ENCODE measurements around the gene IFNAR2.
"Not testable (repeated sequence)": the region's sequence is repeated elsewhere in the genome, so short reads cannot be mapped to it uniquely, and the experiment has no call there.

The IFNAR2 gene

GRCh38 chr21:33244082-33244778, 14.5 kb downstream of the IFNAR2 start:
- no peak for DNase-seq (ENCODE audit: low read depth)

DNA sequence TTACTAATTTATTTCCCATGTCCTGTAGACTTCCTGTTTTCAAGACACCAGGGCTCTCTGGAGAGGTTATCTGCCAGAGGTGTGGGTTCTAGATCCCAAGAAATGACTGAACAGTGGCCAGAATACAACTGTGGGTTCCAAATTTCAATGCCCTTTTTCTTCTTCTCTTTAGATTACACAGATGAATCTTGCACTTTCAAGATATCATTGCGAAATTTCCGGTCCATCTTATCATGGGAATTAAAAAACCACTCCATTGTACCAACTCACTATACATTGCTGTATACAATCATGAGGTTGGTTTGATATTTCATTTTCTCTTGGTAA, 15.0 kb downstream of the IFNAR2 start:
- no peak for DNase-seq (ENCODE audit: low read depth)

DNA sequence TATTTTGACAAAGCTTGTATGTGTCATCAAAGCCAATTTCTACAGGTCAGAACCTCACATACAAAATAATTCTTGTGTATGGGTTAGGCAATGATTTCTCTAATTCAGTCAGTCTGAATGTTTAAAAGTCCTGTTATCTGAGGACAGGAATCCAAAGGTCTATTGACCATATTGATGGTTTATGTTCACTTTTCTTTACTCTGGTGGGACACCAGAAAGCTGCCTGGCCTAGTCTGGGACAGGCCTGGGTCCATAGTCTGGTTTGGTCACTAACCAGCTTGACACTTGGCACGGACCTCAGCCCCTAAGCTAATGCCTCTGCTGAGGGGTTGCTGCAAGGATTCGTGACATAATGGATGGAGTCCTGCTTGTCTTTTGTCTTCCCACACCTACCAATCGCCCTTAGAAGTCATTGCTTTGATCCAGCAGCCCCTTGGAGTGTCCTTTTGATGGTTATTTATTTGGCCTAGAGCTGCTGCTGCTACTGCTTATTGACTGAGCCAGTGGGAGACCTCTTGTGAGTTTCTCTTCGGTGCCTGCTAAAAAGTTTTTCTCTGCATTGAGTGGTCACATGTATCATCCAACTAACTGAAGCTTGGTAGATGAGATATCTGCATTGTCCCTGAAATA, 15.7 kb downstream of the IFNAR2 start:
- DNase-seq (ENCODE audit: low read depth), result no peak

DNA sequence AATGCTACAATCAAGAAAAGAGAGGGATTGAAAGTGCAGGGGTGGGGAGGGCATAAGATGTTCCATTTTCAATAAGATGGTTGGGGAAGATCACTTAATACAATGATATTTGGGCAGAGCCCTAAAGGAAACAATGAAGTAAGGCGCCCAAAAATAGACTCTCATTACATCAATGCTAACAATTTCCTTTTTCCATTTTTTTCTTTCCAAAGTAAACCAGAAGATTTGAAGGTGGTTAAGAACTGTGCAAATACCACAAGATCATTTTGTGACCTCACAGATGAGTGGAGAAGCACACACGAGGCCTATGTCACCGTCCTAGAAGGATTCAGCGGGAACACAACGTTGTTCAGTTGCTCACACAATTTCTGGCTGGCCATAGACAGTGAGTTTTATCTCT, 16.8 kb downstream of the IFNAR2 start:
- no peak for DNase-seq (ENCODE audit: low read depth)

DNA sequence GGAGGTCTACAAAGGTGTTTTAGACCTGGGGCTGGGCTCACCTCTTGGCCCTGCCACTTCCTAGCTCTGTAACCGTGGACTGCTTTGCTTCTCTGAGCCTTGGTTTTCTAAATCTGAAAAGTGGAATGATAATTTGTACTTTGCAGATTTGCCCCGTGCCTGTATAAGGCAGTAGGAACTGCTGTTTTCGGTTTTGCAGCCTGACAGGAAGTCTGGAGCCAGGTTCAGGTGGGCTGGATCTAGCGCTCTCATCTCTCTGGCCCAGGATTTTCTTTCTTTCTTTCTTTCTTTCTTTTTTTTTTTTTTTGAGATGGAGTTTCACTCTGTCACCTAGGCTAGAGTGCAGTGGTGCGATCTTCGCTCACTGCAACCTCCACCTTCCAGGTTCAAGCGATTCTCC, 17.2 kb downstream of the IFNAR2 start:
- no peak for DNase-seq (ENCODE audit: low read depth)

DNA sequence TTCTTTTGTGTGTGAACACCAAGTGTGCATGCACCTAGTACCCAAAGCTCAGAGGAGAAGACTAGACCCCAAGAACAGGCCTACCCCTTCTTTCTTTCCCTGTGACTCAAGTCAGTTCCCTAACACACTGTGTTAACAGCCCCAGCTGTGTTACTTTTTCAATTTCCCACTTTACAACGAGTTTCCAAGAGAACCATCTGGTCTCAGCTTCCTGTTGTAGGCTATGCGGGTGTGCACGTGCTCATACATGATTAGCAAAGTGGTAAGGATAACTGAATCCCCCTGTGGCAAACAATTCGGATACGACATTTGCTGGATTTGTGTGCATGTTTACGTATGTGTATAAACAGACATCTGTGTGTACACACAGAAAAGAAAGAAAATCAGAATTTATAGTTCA, 17.9 kb downstream of the IFNAR2 start:
- DNase-seq (ENCODE audit: low read depth), result no peak

GRCh38 chr21:33249331-33250002, 19.7 kb downstream of the IFNAR2 start:
- no peak for DNase-seq (ENCODE audit: low read depth)

- DNase-seq (ENCODE audit: low read depth), result no peak
Measured at GRCh38 chr21:33251119-33251518, 21.4 kb downstream of the IFNAR2 start.

GRCh38 chr21:33253382-33253781, 23.6 kb downstream of the IFNAR2 start:
- DNase-seq (ENCODE audit: low read depth), result not testable (repeated sequence)

- no peak for DNase-seq (ENCODE audit: low read depth)
Measured at GRCh38 chr21:33254766-33255165, 25.0 kb downstream of the IFNAR2 start.

- DNase-seq (ENCODE audit: low read depth), result no peak
Measured at GRCh38 chr21:33255404-33255803, 25.7 kb downstream of the IFNAR2 start.

GRCh38 chr21:33256019-33256418, 26.3 kb downstream of the IFNAR2 start:
- no peak for DNase-seq (ENCODE audit: low read depth)

DNA sequence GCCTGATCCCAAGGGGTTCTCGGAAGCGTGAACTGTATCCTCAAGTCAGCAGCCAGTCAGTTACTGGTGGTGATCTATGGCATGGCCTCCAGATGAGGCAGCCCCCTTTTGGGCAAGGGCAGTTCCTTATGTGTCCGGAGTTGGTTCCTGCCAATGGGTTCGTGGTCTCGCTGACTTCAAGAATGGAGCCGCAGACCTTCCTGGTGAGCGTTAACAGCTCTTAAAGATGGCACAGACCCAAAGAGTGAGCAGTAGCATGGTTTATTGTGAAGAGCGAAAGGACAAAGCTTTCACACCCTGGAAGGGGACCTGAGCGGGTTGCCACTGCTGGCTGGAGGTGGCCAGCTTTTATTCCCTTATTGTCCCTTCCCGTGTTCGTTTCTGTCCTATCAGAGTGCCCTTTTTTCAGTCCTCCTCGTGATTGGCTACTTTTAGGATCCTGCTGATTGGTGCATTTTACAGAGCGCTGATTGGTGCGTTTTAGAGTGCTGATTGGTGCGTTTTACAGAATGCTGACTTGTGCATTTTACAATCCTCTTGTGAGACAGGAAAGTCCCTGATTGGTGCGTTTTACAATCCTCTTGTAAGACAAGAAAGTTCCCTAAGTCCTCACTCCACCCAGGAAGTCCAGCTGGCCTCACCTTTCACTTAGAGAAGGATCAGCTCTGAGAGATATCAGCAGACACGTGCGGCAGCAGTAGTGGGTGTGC, 27.5 kb downstream of the IFNAR2 start:
- DNase-seq (ENCODE audit: low read depth), result no peak

DNA sequence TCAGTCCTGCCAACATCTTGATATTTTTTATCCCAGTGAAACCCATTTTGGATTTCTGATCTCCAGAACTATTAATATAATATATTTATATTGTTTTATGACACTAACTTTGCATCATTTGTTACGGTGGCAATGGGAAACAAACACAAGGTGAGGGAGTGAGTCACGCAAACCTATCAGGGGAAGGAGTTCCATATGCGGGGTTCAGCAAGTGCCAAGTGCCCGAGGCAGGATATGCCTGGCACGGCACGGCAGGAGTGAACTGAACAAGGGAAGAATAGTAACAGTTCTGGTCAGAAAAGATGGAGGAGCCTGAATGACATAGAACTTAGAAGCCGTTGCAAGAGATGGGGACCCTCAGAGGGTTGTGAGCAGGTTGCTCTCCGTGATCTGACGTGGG, 28.7 kb downstream of the IFNAR2 start:
- no peak for DNase-seq (ENCODE audit: low read depth)

DNA sequence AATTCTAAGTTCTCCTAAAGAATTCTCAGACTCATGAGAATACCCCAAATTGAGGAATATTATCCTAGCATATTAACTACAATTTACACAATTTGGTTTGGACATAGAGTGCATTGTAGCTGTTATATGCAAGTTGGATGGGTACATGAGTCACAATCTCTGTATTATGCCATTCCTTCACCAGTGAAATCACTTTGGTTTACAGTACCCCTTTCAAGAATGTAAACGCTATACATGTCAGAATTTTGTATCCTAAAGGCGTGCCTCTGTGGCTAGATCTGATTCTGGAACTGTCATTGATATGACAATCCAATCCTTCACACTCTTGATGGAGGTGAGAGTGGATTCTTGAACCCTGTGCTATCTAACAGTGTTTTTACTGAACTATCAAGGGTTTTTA, 29.7 kb downstream of the IFNAR2 start:
- DNase-seq (ENCODE audit: low read depth), result no peak

DNA sequence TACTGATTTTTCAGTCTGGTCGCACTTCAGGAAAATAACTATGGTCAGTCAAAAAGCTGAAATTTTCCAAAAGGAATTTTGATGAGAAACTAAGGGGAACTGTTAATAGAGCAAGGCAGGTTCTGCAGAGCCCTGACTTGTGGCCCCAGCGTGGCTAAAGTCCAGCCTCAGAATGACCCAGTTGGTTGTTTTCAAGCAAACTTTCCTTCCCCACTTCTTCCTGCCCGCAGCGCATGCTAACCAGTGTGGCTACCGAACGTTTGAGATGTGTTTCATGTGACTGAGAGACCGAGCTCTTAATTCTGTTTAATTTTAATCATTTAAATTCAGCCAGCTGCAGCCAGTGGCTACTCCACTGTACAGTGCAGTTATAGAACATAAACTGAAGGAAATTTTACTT, 30.3 kb downstream of the IFNAR2 start:
- DNase-seq (ENCODE audit: low read depth), result no peak

DNA sequence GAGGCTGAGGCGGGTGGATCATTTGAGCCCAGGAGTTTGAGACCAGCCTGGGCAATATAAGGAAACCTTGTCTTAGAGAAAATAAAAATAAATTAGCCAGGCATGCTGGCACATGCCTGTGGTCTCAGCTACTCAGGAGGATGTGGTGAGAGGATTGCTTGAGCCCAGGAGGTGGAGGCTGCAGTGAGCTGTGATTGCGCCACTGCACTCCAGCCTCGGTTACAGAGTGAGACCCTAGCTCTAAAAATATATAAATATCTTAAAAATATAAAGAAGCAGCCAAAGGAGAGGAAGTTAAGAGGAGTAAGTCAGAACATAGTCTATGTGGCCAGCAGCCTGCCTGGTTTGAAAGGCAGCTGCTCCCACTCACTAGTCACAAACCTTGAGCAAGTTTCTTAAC, 31.9 kb downstream of the IFNAR2 start:
- DNase-seq (ENCODE audit: low read depth), result no peak

DNA sequence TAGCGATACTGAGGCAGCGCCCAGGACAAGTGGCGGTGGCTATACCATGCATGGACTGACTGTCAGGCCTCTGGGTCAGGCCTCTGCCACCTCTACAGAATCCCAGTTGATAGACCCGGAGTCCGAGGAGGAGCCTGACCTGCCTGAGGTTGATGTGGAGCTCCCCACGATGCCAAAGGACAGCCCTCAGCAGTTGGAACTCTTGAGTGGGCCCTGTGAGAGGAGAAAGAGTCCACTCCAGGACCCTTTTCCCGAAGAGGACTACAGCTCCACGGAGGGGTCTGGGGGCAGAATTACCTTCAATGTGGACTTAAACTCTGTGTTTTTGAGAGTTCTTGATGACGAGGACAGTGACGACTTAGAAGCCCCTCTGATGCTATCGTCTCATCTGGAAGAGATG, 33.2 kb downstream of the IFNAR2 start:
- DNase-seq (ENCODE audit: low read depth), result no peak

DNA sequence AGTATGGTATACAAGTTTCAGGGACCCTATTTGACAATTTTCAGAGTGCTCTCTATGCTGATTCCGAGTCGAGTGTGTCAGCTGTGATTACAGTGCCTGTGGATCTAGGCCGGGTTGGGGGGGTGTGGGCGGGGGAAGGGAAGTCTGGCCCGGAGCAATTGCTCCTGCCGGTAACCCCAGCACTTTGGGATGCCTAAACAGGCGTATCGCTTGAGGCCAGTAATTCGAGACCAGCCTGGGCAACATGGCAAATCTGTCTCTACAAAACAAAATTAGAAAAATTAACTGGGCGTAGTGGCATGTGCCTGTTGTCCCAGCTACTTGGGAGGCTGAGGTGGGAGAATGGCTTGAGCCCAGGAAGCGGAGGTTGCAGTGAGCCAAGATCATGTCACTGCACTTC, 34.8 kb downstream of the IFNAR2 start:
- no peak for DNase-seq (ENCODE audit: low read depth)

GRCh38 chr21:33265664-33266049, 35.9 kb downstream of the IFNAR2 start:
- DNase-seq (ENCODE audit: low read depth), result no peak

- no peak for DNase-seq (ENCODE audit: low read depth)
Measured at GRCh38 chr21:33266050-33266788, 36.5 kb downstream of the IFNAR2 start, which contains the start of gene IL10RB. IL10RB (plus strand) TSS chr21:33266367; CDS start chr21:33266466, 99 bp downstream.

DNA sequence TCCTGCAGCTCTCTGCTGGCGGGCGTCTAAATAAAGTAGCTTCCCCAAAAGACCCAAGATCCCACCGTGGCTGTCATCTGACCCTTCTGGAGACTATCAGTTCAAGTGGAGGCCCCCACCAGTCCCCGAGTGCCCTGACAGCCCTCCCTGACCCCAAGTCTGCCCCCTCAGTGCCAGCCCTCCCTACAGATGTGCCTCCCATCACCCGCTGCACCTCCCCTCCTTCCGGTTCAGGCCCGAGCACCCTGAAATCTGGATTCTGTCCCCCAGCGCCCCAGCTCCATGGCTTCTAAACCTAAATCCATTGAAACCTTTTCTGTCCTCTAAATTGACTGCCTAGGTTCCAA, 37.0 kb downstream of the IFNAR2 start:
- no peak for DNase-seq (ENCODE audit: low read depth)

Data from HS-27A (cell line).